Cardiac fibroblast (primary cell): Measurements from ENCODE around the gene KIAA1549.

ENCODE experiments used
- DNase-seq, 2 donors: peaks; one replicate each; pipeline versions ENCODE4 v3.0.0 to v3.0.0-alpha.2; 2010; ENCODE audit warnings: low read depth in 2 of 2
- H3K4me3 ChIP-seq, 2 donors: replicated peaks in 1 of 2; 1 replicate in 1 of 2; 2 replicates in 1 of 2; pipeline ENCODE4 v1.5.1; 2011; ENCODE audit warnings: low read depth in 2 of 2, low read length in 2 of 2, mild to moderate bottlenecking in 2 of 2, moderate library complexity in 1 of 2
- TF ChIP-seq, protein P1 (sequence below): IDR thresholded peaks from one replicate; pipeline ENCODE4 v1.5.1; 2011; ENCODE audit warnings: low read depth, mild to moderate bottlenecking, low read length, inconsistent platforms

KIAA1549 gene

GRCh38 chr7:138875794-138876193, 105.4 kb downstream of the KIAA1549 start:
- DNase-seq, result peak; percentile 26 to 78
- TF ChIP-seq, protein P1, sequence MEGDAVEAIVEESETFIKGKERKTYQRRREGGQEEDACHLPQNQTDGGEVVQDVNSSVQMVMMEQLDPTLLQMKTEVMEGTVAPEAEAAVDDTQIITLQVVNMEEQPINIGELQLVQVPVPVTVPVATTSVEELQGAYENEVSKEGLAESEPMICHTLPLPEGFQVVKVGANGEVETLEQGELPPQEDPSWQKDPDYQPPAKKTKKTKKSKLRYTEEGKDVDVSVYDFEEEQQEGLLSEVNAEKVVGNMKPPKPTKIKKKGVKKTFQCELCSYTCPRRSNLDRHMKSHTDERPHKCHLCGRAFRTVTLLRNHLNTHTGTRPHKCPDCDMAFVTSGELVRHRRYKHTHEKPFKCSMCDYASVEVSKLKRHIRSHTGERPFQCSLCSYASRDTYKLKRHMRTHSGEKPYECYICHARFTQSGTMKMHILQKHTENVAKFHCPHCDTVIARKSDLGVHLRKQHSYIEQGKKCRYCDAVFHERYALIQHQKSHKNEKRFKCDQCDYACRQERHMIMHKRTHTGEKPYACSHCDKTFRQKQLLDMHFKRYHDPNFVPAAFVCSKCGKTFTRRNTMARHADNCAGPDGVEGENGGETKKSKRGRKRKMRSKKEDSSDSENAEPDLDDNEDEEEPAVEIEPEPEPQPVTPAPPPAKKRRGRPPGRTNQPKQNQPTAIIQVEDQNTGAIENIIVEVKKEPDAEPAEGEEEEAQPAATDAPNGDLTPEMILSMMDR, result no peak
- H3K4me3 ChIP-seq, result no peak overlapping the region

GRCh38 chr7:138873220-138873892, 107.8 kb downstream of the KIAA1549 start:
- no peak for DNase-seq
- no peak overlapping the region for H3K4me3 ChIP-seq
- TF ChIP-seq, protein P1, result no peak

GRCh38 chr7:138872576-138872975, 108.6 kb downstream of the KIAA1549 start:
- DNase-seq, result no peak
- H3K4me3 ChIP-seq, result no peak overlapping the region
- TF ChIP-seq, protein P1, result no peak

- no peak for DNase-seq
- H3K4me3 ChIP-seq, result no peak overlapping the region
- TF ChIP-seq, protein P1, result no peak
These were observed 109.4 kb downstream of the KIAA1549 start for GRCh38 chr7:138871814-138872090.

GRCh38 chr7:138871065-138871813, 110.0 kb downstream of the KIAA1549 start:
- H3K4me3 ChIP-seq, result no peak overlapping the region
- TF ChIP-seq, protein P1, result no peak
- DNase-seq, result no peak

DNA sequence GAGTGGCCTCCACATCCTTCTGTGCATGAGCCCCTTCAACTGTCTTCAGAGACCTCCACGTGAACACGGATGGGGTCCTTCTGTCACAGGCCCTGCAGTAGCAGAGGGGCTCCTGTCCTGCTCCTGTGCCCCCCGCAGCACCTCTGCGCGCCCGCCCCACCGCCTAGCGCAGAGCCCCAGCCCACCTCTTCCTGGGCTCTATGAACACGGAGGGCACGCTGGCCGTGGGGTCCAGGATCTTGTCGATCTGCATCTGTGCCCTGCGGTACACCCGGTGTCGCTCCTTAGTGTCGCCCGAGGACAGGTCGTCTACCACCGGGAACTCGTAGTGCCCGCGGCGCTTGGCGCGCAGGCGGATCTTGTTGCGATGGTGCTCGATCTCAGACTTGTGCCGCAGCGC, 111.8 kb downstream of the KIAA1549 start:
- DNase-seq, result no peak
- TF ChIP-seq, protein P1, result no peak
- no peak overlapping the region for H3K4me3 ChIP-seq
